NCI-H524 treated with DMSO at 0.1 percent for 48 hours (cell line): ENCODE data around the gene IFI27L1.
A peak's percentile ranks its signal among the peaks of the same experiment; 100 is the strongest.
"Not testable (repeated sequence)": the region's sequence is repeated elsewhere in the genome, so short reads cannot be mapped to it uniquely, and the experiment has no call there.

Experiments used
- DNase-seq: peaks from one replicate; lab custom pipeline; 2025; lab: John Stamatoyannopoulos, UW

IFI27L1 gene

DNA sequence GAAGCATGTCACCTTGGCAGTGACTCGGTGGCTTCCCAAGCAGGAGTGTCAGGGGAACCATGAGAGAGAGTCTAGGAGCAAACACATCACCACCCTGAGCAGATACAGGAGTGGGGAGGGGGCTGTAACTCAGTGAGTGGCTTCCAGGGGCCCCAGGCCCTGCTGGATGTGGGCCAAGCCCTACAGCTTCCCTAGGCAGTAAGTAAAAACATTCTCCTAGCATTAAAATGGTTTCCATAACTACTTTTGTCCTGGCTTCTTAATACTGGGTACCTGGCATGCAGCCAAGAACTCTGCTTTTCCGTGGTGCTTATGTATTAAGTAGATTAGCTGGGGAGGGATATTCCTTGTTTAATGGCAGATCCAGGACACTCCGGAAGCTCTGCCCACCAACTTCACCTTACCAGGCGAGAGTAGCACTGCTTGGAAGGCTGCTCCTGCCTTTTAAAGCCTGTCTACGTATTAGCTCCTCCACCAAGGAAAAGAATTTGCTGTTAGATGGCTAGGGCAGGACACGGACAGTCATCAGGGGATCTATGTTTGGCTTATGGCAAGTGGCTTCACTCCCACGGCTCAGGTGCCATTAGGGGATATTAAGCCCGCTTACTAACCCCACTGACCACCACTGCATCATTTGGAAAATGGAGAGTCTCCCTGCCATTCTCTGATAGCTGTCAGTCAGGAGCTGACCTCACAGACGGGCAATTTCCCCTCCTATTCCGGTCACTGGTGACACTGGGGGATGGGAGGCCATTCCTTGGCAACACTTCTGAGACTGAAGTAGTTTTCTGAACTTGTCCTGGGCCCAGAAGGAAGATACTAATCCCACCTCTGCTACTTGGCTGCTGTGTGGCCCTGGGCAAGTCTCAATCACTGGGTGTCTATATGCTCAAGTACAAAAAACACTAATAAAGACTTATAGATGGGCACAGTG, 32.2 kb upstream of the IFI27L1 start:
- peak; percentile 89 for DNase-seq

DNA sequence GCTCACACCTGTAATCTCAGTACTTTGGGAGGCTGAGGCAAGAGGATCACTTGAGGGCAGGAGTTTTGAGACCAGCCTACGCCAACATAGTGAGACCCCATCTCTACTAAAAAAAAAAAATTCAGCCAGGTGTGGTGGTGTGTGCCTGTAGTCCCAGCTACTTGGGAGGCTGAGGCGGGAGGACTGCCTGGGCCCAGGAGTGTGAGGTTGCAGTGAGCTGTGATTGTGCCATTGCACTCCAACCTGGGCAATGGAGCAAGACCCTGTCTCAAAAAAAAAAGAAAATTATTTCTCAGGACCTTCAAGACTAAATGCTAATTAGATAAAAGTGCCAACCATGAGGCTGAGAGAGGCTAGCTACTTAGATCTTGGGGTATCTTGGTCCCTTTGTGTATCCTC, 31.5 kb upstream of the IFI27L1 start:
- no peak for DNase-seq

DNA sequence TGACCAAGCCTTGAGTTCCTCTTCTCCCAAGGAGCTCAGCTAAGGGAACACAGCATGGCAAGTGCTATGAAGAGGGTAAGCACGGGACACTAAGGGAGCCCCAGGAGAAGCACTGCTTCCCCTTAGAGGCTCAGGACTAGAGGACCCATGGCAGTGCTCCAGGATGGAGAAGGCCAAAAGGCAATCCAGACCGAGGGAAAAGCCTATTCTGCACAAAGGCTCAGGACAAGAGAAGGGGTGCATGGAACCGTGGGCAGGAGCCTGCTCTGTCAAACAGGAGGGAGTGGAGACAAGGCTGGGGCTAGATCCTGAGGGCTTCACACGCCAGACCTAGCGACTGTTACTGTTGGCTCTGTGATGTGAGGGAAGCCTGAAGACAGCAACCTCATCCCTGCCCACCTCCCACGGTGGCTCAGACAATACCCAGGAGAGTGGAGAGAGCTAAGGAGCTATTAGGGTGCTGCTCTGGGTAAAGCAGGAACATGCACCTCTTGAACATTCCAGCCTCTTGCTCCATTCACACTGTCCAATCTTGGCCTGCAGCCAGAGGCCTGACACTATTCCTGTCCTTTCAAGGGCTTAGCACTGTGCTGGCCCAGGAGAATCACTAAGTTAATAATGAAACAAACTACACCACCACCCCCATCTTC, 30.8 kb upstream of the IFI27L1 start:
- no peak for DNase-seq

DNA sequence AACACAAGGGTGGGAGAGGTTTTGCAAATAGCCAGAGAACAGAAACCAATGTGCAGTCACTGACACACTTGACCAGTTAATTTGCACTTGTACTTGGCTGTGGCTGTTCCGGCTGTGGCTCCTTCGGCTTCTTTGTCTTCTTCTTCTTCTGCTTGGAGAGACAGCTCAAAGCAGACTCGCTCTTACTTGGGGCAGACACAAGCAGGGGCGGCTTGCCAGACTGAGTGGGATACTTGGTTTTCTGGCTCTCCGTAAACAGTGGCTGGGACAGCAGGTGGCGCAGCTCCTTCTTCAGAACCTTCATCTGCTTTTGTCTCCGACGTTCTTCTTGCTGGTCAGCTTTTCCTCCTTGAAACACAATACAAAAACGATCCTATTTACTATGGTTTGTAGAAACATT, 30.0 kb upstream of the IFI27L1 start:
- no peak for DNase-seq

DNA sequence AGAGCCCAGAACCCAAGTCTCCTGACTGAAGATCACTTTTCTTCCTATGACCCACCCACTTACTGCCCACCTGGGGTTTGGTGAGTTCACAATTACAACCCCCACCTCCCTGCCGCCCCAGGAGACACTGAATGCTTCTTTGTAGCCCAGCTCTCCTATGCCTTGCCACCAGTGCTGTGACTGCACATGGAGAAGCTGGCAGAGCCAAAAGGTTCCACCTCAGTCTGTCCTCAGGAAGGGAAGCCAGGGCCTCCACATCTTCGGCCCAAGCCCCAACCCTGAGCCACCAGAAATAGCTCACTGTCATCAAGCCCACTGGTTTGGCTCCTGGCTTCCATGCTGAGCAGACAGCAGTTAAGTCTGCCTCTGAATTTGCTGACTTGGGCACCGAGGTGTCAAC, 29.3 kb upstream of the IFI27L1 start:
- DNase-seq = no peak

DNA sequence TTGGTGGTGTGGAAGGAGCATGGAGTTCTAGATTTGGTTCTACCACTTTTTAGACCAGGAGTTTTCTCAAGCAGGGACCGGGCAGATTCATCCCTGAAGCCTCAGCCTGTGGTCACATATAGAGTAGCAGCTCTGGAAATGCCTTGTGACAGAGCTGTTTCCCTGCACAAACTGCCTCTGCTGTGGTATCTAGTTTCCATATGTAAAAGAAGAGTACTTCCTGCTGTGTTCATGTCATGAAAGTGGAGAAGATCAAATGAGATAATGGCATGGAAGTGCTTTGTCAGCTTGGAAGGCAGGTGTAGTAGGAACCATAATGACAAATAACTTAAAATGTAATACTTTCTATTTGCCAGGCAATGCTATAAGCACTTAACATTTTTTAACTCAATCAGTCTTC, 28.9 kb upstream of the IFI27L1 start:
- no peak for DNase-seq

DNA sequence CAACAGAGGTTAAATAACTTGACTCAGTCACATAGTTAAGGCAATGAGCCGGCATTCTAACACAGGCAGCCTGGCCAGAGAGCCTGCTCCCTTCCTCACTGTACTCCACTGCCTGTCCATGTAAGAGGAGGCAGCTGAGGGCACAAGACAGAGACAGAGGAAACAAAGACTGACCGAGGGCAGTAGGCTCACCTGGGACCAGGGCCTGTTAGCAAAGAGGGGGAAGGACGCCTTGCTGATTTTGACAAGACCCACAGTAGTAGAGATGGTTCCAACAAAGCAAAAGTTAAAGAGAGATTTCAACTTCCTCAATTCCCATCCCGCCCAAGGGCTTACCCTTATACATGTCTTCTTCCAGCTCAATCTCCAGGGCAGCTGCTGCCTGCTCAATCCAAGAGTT, 28.4 kb upstream of the IFI27L1 start:
- DNase-seq = no peak

DNA sequence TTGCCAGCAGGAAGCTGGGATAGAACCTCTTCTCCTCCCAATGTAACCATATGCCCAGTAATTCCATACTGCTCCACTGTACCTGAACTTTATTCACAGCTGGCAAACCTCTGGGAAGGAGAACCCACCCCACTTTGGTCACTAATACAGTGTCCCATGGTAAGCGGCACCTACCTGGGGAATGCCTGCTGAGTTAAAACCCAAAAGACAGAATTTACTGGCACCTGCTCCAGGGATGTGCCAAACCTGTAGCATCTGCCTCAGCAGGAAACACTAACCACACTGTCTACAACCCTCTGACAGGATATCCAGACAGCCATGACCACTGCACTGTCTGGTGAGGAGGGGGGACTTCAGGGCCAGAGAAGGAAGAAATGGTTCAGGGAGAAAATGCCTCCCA, 26.7 kb upstream of the IFI27L1 start:
- no peak for DNase-seq

DNA sequence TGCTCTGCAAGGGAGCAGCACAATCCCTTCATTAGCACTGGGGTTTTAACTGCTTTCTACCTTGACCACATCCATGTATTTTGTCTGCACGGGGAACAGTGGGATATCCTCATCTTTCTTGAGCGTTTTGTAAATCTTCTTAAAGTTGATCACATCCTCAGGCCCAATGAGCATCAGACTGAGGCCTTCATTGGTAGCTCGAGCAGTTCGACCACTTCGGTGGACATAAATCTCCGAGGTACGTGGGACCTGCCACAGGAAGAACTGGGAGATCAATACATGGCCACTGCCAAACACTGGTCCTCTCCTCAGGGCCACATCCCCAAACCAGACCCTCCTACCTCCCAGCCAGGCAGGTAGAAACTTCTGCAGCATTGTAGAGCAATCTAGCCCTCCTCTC, 26.2 kb upstream of the IFI27L1 start:
- no peak for DNase-seq

DNA sequence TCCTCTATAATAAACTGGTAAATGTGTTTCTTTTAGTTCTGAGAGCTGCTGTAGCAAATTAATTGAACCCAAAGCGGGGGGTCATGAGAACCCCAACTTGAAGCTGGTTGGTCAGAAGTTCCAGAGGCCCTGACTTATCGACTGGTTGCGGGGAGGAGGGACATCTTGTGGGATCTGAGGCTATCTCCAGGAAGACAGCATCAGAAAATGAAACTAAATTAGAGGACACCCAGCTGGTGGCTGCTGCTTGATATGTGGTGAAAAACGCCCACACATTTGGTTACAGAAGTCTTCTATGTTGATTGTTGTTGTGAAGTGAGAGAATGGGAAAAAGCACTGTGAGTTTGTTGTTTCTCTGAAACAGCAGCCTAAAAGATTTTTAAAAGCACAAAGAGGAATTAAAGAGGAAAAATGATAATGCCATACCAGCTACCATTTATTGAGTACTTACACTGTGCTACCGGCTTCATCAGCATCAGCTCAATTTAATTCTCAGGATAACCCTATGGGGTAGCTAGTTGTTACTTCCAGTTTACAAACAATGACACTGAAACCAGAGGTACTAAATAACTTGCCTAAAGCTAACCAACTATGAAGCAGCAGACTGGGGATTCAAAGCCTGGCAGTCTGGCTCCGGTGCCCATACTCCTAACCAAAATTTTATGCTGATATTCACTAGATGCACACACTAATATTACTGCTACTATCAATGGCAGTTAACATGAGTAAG, 24.4 kb upstream of the IFI27L1 start:
- DNase-seq = no peak

DNA sequence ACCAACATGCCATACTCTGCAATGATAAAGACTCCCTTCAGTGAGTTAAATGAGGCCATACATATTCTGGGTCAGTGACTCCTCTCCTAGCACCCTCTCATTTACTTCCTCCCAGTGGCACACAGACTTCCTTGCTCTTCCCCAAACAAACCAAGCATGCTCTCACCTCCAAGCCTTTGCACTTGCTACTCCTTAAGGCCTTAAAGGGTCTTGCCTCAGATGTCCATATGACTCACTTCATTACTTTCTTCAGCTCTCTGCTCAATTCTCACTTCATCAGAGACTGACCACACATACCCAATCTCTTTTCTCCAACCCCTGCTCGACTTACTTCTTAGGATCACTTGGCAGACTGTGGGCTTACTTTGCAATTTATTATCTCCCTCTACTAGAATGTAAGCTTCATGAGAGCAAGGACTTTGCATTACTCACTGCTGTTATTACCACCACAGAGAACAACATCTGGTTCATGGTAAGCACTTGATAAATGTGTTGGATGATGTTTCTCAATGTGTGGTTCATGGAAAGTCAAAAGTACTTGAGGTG, 22.9 kb upstream of the IFI27L1 start:
- DNase-seq = no peak

DNA sequence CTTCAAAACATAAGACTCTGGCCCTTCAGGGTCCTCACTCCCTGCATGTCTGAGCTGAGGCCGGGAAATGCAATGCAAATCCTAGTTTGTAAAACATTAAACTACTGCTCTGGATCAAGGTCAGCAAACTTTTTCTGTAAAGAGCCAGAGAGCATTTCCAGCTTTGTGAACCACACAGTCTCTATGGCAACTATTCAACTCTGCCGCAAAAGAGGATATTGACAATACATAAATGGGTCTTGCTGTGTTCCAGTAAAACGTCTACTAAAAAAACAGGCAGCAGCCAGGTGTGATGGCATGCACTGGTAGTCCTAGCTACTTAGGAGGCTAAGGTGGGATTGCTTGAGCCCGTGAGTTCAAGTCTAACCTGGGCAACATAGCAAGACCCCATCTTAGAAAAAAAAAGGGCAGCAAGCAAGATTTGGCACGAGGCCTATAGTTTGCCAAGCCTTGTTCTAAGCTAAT, 22.4 kb upstream of the IFI27L1 start:
- DNase-seq = no peak

DNA sequence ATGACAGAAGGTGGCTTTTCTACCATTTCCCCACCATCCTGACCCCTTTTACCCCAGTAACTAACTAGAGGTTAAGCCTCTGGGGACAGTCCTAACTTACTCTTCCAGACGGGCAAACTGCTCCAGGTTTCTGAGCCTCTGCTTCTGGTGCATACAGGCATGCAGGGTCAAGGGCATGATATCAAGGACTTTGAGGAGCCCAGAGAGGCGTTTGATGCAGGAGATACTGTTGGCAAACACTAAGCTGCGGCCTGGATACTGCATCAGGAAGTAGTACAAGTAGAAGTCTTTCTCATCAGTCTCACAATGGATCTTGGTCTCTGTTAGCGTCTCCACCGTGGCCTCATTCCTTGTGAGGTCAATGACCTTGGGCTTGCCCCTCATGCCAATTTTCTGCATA, 21.1 kb upstream of the IFI27L1 start:
- no peak for DNase-seq

DNA sequence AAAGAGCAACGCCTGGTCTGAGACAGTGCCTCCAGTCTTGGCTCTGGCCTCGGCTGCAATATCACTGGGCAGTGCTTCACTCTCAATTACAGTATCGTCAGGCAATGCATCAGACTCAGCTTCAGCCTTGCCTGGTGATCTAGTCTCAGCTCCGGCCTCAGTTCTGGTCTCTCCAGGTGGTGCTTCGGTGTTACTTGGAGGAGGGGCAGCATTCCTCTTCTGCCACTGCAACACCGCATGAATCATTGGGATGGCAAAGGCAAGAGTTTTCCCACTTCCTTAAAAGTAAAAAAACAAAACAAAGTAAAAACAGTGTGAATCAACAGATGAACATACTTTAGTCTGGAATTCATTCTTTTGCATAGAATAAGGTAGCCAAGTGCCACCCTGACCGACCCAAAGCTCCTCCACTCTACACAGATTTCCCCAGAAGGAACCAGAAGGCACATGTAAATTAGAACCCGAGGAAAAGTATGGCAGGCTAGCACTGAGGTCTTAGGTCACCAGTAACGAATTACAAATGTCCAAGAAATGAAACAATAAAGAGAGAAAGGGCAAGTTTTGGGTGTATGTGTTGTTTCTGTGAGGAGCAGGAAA, 18.7 kb upstream of the IFI27L1 start:
- no peak for DNase-seq

DNA sequence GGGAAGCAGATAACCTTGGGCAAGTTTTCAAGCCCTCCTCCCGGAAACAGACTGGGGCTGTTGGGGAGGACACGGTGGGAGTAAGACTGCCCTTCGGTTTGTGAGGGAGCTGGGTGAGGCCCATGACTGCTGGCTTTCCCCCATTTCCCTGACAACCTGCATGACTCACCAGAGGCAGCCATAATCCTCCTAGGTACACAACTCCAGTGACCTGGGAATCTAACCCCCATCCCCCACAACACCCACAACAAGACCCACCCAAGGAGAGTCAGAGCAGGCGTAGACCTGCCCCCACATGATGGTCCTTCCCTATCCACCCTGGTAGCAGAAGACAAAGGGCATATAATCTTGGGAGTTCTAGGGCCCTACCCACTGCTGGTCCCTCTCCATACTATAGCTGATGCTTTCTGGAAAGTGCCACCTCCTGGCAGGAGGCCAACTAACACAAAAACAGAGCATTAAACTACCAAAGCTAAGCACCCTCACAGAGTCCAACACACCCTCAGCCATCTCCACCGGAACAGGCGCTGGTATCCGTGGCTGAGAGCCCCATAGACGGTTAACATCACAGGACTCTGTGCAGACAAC, 14.9 kb upstream of the IFI27L1 start:
- no peak for DNase-seq

DNA sequence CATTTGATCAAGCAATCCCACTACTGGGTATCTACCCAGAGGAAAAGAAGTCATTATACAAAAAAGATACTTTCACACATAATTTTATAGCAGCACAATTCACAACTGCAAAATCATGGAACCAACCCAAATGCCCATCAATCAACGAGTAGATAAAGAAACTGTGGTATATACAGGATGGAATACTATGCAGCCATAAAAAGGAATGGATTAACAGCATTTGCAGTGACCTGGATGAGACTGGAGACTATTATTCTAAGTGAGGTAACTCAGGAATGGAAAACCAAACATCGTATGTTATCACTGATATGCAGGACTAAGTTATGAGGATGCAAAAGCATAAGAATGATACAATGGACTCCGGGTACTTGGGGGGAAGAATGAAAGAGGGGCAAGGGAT, 9.0 kb upstream of the IFI27L1 start:
- not testable (repeated sequence) for DNase-seq

DNA sequence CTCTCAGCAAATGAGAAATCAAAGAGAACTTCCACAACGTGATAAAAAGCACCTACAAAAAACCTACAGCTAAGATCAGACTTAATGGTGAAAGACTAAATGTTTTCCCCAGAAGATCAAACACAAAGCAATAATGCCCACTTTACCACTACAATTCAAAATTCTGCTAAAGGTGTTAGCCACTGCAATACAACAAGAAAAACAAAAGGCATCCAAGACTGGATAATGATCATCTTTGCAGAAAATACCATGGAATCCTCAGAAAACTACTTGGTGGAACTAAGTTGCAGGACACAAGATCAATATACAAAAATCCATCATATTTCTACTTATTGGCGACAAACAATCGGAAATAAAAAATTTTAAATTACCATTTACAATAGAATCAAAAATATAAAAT, 6.6 kb upstream of the IFI27L1 start:
- DNase-seq = no peak

DNA sequence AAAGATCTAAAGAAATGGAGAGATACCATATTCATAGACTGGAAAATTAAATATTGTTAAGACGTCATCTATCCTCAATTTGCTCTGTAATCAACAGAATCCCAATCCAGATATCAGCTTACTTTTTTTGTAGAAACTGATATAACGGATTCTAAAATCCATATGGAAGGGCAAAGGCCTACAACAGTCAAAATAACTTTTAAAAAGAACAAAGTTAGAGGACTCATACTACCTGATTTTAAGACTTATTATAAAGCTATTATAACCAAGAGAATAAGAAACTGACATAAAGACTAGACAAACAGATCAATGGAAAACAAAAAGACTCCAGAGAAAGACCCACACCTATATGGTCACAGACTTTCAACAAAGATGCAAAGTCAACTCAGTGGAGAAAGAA, 6.1 kb upstream of the IFI27L1 start:
- DNase-seq = no peak

DNA sequence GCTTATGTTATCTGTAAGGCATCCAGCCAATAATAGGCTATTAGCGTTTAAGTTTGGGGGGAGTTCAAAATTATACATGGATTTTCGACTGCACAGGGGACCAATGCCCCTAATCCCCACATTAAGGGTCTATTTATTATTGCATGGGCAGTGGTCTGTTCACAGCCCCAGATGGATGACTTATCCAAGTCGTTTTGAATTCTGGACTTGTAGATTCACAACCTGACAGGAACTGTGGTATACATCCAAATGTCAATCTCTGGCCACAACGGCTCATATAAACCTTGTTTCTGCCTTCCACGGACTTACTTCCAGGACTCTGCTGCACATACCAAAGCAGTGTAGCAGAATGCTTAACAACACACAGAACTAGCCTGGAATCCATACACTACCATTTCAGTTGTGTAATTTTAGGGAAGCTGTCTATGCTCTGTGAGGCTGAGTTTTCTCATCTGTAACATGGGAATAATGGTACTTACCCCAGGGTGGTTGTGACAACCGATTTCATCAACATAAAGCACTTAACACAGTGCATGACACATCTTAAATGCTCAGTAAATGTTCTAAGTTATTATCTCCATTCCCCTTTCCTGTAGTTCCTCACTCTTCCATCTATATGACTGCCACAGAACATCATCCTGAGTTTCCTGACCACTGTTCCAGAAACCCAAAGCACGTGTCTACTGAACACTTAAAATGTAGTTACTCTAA, 3.8 kb upstream of the IFI27L1 start:
- DNase-seq = no peak

DNA sequence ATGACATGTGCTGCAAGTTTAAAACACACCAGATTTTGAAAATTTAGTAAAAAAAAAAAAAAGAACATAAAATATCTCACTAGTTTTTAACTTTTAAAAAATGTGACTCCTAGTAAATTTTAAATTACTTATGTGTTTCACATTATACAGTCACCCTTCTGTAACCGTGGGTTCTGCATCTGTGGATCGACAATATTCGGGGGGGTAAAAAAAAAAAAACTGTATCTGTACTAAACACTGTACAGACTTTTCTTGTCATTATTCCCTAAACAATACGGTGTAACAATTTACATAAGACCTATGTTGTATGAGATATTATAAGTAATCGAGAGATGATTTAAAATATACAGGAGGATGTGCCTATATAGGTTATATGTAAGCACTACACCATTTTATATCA, 3.3 kb upstream of the IFI27L1 start:
- DNase-seq = no peak
